Stimulated activated naive CD4-positive, alpha-beta T cell (primary cell): ENCODE measurements around the gene FMR1NB.

Experiments
- DNase-seq, 6 experiments: peaks; one replicate each; lab custom pipeline; 2025; lab: John Stamatoyannopoulos, UW

Gene FMR1NB

GRCh38 chrX:147981038-147981752 is at the start of gene FMR1NB:
Gene FMR1NB (plus strand): TSS chrX:147981337. CDS start chrX:147981403, 66 bp downstream.
- DNase-seq: no peak

GRCh38 chrX:147933815-147934214 is 47.3 kb upstream of the FMR1NB start:
- DNase-seq: no peak

- DNase-seq: no peak
Measured at GRCh38 chrX:147935156-147935758, 45.9 kb upstream of the FMR1NB start.

- DNase-seq: no peak
Measured at GRCh38 chrX:147945286-147945685, 35.9 kb upstream of the FMR1NB start.

- DNase-seq: no peak
Measured at GRCh38 chrX:147948531-147948930, 32.6 kb upstream of the FMR1NB start.

GRCh38 chrX:147950352-147950751 is 30.8 kb upstream of the FMR1NB start:
- DNase-seq: no peak

GRCh38 chrX:147953976-147954375 is 27.2 kb upstream of the FMR1NB start:
- DNase-seq: no peak

- no peak for DNase-seq
Measured at GRCh38 chrX:147957291-147957690, 23.8 kb upstream of the FMR1NB start.

GRCh38 chrX:147958291-147958690 is 22.8 kb upstream of the FMR1NB start:
- no peak for DNase-seq

GRCh38 chrX:147960722-147961121 is 20.4 kb upstream of the FMR1NB start:
- DNase-seq: no peak

- no peak for DNase-seq
Measured at GRCh38 chrX:147962476-147962875, 18.7 kb upstream of the FMR1NB start.

- no peak for DNase-seq
Measured at GRCh38 chrX:147978931-147979330, 2.2 kb upstream of the FMR1NB start.

GRCh38 chrX:148020329-148020728 is 39.2 kb downstream of the FMR1NB start:
- DNase-seq: no peak

GRCh38 chrX:148024425-148025148 is 43.5 kb downstream of the FMR1NB start:
- no peak for DNase-seq

- no peak for DNase-seq
Measured at GRCh38 chrX:148035380-148035779, 54.2 kb downstream of the FMR1NB start.

- DNase-seq: no peak
Measured at GRCh38 chrX:148037020-148037419, 55.9 kb downstream of the FMR1NB start.

GRCh38 chrX:148043271-148043855 is 62.2 kb downstream of the FMR1NB start:
- no peak for DNase-seq

- no peak for DNase-seq
Measured at GRCh38 chrX:148047200-148047599, 66.1 kb downstream of the FMR1NB start.

GRCh38 chrX:148049441-148049840 is 68.3 kb downstream of the FMR1NB start:
- DNase-seq: peak in 2 of 6 experiments; percentile 35 to 47

- no peak for DNase-seq
Measured at GRCh38 chrX:148051973-148052372, 70.8 kb downstream of the FMR1NB start.

GRCh38 chrX:148067285-148067684 is 86.1 kb downstream of the FMR1NB start:
- no peak for DNase-seq

- no peak for DNase-seq
Measured at GRCh38 chrX:148069759-148070503, 88.8 kb downstream of the FMR1NB start.
